ENCODE results near the gene NDUFA3. TPM values are rescaled to one million over a fixed set of nuclear protein-coding genes. Genes with fewer than 3 reads are reported as not detected.

Gene NDUFA3
- total RNA-seq, 1 experiment from 2014 or later: 59.8 TPM

DNA sequence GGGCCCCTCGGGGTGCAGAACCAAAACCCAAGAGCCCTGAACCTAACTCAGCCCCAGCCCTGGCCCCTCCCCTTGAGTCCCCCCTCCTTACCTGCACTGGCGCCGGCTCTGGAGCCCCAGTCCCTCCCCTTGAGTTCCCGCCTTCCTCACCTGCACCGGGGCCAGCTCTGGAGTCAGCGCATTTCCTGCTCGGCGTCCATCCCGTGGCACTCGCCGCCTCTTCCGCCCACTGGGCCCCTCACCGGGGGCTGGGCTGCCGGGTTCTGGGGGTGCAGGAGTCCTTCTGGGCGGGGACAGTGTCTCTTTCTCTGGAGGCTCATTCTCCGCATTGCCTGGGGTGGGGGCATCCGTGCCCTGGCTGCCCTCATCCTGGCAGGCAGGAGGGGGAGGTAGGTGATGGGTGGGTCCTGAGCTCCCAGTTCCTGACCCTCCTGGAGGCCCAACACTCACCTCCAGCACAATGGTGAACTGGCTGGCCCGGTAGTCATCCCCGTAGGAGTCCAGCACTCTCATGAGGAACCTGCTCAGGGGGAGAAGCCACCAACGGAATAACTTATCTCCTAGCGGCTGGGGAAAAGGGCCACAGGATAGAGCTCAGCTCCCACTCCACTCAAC lies 5.3 kb downstream of the NDUFA3 start:
- DNase-seq (ENCODE audit: low read depth): no peak

DNA sequence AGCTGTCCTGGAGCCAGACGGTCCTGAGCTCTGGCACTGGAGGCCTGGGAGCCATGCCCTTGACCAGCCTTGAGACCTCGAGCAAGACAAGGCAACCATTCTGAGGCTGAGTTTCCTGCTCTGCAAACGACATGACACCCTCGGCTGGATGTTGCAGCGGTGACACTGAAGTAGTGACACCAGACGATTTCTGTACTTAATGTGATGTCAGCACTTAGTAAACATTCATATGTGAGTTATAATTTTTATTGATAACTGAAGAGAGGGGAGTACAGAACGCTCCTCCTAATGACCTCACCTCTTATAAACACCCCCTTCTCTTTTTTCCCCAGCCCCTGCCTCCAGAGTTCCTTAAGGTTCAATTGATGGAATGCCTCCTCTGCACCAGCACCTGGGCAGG lies 5.8 kb downstream of the NDUFA3 start:
- no peak for DNase-seq (ENCODE audit: low read depth)

GRCh38 chr19:54109651-54110050 lies 7.0 kb downstream of the NDUFA3 start:
- DNase-seq (ENCODE audit: low read depth): no peak

- peak; percentile 67 for DNase-seq (ENCODE audit: low read depth)
Observed at GRCh38 chr19:54114340-54115108, 11.9 kb downstream of the NDUFA3 start.

DNA sequence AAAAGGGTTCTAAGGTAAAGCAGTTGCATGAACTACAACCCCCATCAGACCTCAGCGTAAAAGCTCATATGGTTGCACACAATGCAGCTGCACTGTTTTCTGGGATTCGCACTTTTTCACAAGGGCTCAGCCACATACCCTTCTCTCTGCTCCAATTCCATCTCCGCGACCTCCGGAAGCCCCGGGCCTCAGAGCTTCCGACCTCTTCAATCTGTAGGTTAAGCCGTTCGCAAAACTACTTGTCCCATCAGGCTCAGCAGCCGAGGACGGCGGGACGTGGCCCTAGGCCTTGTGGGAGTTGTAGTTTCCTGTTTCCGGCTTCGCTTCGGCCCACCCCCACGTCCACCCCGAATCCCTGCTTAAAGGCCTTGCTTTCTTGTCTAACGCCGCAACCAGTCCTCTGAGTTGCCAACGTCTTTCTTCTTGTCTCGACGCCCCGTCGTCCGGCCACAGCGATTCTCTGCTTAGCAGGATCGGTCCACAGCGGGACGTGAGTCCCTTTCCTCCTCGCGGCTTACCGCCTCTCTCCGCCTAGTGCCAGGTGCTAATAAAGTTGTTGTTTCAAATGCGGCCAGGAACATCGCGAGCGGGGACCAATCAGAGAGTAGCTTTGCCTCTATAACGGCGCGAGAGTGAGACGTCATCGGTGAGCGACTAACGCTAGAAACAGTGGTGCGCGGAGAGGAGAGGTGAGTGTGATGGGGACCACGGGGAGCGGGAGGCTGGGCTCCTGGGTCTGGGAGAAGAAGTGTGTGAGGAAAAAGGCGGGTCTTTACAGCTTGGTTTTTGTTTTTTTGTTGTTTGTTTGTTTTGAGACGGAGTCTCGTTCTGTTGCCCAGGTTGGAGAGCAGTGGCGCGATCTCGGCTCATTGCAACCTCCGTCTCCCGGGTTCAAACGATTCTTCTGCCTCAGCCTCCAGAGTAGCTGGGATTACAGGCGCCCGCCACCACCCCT lies 12.7 kb downstream of the NDUFA3 start, which contains the start of the genes PRPF31 and TFPT:
Gene PRPF31 (plus strand): TSS at position 646 of the 955 bp plus-strand sequence. CDS start 2,525 bp downstream, outside the sequence.
Gene TFPT (minus strand): TSS at position 549 of the 955 bp plus-strand sequence. CDS start 388 bp downstream, at position 161.
- peak; percentile 99 for DNase-seq (ENCODE audit: low read depth)

GRCh38 chr19:54121259-54121658 lies 18.6 kb downstream of the NDUFA3 start:
- DNase-seq (ENCODE audit: low read depth): no peak

- no peak for DNase-seq (ENCODE audit: low read depth)
Observed at GRCh38 chr19:54123682-54124081, 21.0 kb downstream of the NDUFA3 start.

- DNase-seq (ENCODE audit: low read depth): no peak
Observed at GRCh38 chr19:54124393-54124792, 21.7 kb downstream of the NDUFA3 start.

DNA sequence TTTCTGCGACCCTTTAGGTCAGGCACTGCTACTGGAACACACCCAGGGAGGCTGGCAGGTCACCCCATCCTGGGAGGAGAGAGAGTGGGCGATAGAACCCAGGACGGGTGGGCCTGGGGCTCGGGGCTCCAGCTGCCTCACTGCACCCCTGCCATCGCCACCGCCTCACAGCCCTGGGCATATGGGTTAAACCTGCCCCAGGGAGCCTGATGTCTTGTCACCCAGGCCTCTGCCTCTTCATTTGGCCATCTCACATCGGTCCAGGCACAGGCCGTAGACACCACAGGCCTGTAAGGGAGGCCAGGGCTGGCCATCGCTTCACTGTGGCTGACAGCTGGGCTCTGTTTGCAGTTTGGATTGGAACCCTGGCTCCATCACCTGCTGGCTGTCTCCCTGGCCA lies 23.1 kb downstream of the NDUFA3 start:
- no peak for DNase-seq (ENCODE audit: low read depth)

DNA sequence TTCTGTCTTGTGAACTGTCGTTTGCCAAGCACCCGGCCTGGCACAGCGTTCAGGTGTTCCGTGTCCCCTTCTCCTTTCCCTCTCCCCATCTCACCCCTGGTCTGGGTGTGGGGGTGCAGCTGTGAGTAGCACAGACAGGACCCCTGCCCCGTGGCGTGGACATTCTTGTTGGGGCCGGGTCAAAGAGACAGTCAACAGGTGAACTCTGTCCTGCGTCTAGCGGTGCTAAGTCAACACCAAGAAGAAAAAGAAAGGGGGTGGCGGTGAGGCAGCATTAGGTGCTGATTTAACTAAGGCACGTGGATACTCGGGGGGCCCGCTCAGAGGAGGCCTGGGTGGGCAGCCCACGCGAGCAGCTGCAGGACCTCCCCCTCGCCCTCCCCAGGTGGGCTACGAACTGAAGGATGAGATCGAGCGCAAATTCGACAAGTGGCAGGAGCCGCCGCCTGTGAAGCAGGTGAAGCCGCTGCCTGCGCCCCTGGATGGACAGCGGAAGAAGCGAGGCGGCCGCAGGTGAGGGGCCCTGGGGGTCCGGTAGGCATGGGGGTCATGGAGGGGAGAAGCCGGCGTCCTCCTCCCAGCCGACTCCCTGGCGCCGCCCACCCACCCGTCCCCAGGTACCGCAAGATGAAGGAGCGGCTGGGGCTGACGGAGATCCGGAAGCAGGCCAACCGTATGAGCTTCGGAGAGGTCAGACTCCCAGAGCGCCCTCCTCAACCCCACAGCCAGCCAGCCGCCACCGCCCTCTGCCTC lies 25.2 kb downstream of the NDUFA3 start:
- no peak for DNase-seq (ENCODE audit: low read depth)

DNA sequence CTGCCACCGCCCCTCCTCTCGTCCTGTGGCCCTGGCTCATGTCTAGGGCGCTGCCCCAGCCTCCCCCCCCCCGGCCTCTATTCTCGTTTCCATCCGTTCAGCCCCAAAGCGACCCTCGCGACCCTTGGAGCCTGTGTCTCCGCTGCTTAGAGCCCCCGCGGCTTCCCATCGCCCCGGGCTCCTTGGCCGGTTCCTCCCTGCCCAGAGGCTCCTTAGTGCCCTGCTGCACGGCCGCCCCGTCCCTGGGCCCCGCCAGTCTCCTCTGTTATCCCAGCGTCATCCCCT lies 25.7 kb downstream of the NDUFA3 start:
- no peak for DNase-seq (ENCODE audit: low read depth)

GRCh38 chr19:54128796-54129616 lies 26.4 kb downstream of the NDUFA3 start:
- DNase-seq (ENCODE audit: low read depth): no peak

- no peak for DNase-seq (ENCODE audit: low read depth)
Observed at GRCh38 chr19:54129617-54129996, 27.0 kb downstream of the NDUFA3 start.

DNA sequence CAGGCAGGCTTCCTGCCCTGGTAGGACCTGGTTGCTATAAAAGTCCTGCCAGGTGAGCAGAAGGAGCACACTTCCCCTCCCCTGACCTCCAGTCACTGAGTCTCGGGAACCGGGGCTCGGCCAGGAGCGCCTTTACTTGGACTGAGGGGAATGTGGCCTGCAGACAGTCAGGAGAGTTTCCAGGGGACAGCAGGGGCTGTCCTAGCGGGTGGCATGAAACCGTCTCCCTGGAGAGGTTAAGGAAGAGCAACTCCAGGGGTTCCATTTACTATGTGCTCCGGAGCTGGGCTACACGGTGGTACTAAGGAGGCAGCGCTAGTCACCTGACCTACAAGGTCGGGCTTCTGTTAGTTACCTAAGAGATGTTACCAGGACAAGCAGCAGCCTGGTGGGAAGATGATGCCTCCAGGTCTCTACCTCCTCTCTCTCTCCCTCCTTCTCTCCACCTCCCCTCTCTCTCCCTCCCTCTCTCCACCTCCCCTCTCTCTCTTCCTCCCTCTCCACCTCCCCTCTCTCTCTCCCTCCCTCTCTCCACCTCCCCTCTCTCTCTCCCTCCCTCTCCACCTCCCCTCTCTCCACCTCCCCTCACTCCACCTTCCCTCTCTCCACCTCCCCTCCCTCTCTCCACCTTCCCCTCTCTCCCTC lies 30.8 kb downstream of the NDUFA3 start:
- no peak for DNase-seq (ENCODE audit: low read depth)

DNA sequence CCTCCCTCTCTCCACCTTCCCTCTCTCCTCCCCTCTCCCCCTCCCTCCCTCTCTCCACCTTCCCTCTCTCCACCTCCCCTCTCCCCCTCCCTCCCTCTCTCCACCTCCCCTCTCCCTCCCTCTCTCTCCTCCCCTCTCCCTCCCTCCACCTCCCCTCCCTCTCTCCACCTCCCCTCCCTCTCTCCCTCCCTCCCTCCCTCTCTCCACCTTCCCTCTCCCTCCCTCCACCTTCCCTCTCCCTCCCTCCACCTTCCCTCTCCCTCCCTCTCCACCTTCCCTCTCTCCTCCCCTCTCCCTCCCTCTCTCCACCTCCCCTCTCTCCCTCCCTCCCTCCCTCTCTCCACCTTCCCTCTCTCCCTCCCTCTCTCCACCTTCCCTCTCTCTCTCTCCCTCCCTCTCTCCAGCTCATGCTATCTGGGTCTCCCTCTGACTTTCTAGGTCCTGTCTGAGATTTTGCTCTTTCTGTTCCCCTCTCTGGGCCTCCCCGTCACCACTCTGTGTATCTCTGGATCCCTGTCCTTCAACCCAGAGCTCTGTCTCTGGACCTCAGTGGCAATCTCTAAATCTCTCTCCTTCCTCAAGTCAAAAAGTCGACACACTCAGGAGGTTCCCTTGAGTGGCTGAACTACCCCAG lies 31.4 kb downstream of the NDUFA3 start:
- no peak for DNase-seq (ENCODE audit: low read depth)

DNA sequence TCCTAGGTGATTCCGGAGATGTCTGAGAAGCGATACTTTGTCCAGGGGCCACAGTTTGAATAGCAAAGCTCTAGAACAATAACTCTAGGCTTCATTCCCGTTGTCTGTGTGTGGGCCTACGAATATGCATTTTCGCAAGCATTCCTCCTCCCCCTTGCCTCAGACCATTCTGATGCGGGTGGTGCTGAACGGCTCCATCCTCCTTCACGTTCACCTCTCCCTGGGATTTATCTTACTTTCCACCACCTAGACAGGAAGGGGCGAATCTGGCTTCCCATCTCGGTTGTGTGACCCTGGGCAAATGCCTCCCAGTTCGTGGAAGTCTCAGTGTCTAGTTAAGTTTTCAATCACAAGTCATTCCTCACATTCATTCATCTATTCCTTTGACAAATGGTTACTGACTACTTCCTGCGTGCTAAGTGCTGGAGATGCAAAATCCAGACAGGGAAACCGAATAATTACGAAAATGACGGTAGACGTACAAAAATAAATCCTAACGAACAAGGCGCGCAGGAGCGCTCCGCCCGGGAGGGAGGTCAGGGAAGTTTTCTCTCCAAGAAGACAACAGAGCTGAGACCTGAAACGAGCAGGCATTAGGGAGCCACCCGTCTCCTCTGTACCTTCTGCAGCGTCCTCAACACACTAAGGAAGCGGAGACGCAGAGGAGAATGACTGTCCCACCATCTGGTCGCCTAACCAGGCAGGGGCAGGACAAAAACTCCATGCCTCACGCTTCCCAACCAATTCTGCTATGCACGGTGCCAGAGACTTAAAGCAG lies 33.6 kb downstream of the NDUFA3 start:
- no peak for DNase-seq (ENCODE audit: low read depth)

- peak; percentile 100 for DNase-seq (ENCODE audit: low read depth)
Observed at GRCh38 chr19:54136864-54137698, 34.4 kb downstream of the NDUFA3 start.
